HG03159 (cell line): ENCODE results near the gene AP3B1.
A peak's percentile ranks its signal among the peaks of the same experiment; 100 is the strongest.

ENCODE experiments used
- ATAC-seq: cut with Tn5 transposase; IDR thresholded peaks from one replicate; pipeline ENCODE4 v1.9.1; 2021; ENCODE audit warnings: mild to moderate bottlenecking, moderate library complexity; ENCODE audit not compliant: unreplicated experiment

The AP3B1 gene

GRCh38 chr5:78162253-78162862, 132.1 kb downstream of the AP3B1 start:
- no peak for ATAC-seq

DNA sequence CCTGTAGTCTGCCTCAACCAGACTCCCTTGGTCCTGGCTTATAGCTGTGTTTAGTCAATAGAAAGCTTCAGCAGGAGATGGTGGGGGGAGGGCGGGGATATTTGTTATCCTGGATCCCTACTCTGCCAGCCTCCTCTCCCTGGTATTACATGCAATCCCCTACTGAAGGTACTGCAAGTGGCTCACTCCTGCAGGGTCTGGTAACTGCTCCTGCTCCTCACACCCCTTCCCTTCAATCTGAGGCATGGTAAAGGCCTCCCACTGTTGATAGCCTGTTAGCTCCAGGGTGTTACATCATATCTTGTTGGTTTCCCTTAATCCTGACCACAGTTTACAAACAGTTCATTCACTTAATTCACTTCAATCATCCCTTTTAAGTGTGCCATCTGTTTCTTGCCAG, 137.5 kb downstream of the AP3B1 start:
- no peak for ATAC-seq

- ATAC-seq, result no peak
Observed at GRCh38 chr5:78151594-78152271, 142.8 kb downstream of the AP3B1 start.

GRCh38 chr5:78137290-78137689, 157.2 kb downstream of the AP3B1 start:
- no peak for ATAC-seq

GRCh38 chr5:78133423-78133822, 161.1 kb downstream of the AP3B1 start:
- ATAC-seq, result no peak

- no peak for ATAC-seq
Observed at GRCh38 chr5:78132507-78132906, 162.0 kb downstream of the AP3B1 start.

GRCh38 chr5:78129597-78129996, 164.9 kb downstream of the AP3B1 start:
- ATAC-seq, result no peak

DNA sequence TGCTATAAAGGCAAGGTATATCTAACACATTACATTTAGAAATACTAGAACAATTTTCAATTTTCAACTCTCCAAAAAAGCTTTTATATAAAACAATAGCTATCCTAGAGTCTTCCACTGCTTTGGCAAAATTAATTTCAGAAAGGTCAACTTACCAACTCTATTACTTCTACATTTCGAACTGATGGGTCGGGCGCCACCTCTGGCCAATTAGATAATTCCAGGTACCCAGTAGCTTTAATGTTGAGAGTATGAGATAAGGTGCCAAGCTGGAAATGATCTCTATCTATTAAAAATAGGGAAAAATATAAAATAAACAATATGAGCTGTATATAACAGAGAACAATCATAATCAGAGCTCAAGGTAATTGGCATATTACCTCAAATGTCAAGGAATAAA, 166.6 kb downstream of the AP3B1 start:
- ATAC-seq, result no peak

DNA sequence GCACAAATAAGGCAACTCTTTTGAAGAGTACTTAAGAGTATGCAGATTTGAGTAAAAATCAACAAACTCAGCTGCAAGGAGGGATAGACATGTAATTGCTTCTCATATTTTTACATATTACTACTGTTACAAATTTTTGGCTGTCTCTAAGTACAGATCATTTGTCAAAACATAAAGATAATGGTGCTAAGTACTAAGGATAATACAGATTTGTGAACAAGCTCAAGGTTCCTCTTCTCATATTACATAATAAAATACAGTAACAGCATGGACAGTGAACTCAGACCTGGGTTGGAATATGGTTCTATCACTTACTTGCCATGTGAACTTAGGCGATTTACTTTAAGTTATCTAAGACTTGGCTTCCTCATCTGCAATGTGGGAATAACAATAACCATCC, 168.0 kb downstream of the AP3B1 start:
- ATAC-seq, result no peak

GRCh38 chr5:78116167-78116566, 178.3 kb downstream of the AP3B1 start:
- no peak for ATAC-seq

GRCh38 chr5:78113689-78114264, 180.7 kb downstream of the AP3B1 start:
- no peak for ATAC-seq

DNA sequence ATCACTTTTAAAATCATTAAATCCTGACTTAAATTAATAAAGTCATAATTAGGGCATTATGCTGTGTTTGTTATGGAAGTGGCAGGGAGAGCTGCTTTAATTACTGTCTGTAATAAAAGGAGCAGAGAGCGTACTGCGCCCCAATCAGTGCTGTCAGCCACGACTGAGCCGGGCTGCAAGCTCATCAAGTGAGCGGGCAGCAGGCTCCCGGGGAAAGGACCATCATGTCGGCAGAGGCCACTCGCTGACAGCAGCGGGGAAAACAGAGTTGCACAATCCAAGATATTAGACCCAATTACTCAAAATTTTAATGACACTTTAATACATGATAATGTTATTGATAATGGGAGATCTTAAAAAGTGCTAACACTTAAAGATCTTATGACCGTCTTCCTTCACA, 181.6 kb downstream of the AP3B1 start:
- no peak for ATAC-seq

DNA sequence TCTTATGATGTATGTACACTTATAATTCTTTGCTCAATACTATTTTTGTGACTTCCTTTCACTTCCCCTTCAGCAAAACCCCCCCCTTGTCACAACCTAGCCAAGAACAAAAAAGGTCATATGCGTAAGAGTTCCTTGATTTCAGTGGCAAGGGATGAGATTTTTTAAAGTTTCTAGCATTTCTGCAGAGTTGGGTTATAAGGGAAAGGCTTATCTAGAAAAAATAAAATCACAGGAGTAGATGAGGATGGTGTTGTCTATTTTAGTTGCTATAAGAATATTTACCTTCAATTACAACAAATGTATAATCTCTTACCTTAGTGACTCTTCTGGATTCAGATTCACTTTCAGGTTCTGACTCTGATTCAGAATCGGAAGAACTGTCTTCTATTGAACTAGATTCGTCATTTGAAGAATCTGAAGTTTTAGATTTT, 184.6 kb downstream of the AP3B1 start:
- ATAC-seq, result peak; percentile 69

DNA sequence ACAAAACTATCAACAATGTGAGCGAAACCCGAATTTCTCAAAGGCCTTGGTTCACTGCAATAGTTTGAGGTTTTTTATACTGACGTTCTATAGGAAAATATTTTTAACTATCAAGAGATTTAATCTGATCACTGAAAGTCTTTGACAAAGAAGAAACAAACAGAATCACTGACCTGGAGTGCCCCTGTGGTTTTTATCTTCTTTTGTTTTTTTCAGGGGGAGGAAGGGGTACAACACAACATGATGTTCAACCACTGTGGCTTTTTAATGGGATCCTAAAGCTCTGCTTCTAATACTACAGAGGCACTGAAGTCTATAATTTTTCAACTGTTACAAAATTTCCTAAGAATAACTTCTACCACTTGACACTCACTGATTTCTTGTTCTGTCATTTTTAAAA, 185.9 kb downstream of the AP3B1 start:
- no peak for ATAC-seq

DNA sequence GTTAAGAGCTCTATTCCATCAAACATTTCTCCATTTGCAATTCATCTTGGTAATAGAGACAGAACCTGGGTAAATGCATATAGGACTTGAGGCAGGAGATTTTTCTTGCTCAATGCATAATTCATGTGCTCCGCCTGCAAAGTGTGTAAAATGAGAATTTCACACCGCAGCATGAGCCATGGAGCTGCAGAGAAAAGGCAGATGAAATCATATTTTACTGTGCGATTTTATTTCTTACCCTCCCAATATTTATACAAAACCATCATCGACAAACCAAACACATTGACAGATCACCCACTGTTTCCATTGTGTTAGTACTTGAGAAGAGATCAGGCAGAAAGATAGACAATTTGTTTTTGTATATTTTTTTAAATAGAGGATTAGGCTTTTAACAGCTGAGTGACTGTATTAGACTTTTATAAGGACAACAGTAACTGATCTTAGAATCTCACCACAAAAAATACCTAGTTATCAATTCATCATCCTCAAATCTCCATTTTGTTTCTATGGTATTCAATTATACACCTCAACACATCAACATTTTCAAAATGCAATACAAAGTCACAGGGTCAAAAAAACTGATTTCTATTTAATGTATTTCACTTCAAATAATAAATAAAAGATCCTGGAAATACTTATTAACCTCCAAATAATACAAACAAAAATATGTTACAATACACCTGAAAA, 191.1 kb downstream of the AP3B1 start:
- ATAC-seq, result no peak

DNA sequence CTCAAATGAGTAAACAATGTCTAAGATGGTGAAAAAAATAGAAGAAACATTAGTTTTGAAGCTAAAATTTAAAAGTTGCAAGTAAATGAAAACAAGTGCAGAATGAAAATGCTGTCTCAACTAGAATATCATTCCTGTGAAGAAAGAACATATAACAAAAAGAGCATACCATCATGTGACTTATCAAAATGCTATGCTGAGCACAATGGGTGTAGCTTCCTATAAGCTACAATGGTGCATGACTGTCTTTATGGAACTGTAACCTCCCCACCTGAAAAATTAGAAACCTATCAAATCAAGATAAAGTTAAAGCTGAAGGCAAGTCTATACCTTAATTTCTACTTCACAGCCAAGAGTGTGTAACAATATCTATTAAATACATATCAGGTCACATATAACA, 192.0 kb downstream of the AP3B1 start:
- no peak for ATAC-seq

DNA sequence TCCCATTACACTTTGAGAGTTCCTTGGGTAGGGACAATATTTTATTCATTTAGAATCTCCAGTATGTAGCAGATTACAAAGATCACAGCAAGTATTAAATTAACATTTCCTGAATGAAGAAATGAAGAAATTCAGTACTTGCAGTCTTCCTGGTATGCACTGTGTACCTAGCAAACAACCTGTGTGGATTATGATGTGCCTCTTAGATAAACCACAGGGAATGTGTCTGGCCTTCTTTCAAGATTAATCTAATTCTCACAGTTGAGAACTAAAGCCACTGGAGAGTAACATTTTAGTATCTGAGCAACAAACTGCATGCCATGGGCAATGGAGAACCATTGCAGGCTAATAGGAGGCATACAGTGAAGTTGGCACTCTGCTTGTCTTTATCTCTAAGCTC, 199.4 kb downstream of the AP3B1 start:
- ATAC-seq, result no peak

DNA sequence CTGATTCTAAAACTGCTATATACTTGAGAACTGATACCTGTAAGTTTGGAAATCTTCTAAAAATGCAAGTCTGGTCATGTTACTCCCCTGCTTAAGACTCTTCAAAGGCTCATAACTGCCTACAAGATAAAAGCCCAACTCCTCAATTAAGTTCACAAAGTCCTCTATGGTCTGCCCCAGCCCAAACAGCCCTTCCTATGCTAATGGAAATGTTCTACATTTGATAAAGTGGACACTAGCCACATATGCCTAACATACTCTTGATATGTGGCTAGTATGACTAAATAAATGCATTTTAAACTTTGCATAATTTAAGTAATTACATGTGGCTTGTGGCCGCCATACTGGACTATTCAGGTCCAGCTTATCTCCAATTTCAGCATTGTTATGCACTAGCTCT, 204.5 kb downstream of the AP3B1 start:
- no peak for ATAC-seq

GRCh38 chr5:78078858-78079257, 215.6 kb downstream of the AP3B1 start:
- no peak for ATAC-seq

GRCh38 chr5:78077369-78078068, 217.0 kb downstream of the AP3B1 start:
- ATAC-seq, result no peak

GRCh38 chr5:78076351-78076750, 218.1 kb downstream of the AP3B1 start:
- ATAC-seq, result no peak
